ENCODE data around the gene SLC29A4.
A peak's percentile ranks its signal among the peaks of the same experiment; 100 is the strongest.
"Not testable (repeated sequence)": the region's sequence is repeated elsewhere in the genome, so short reads cannot be mapped to it uniquely, and the experiment has no call there.

Gene SLC29A4

GRCh38 chr7:5283421-5284303, 919 bp downstream of the SLC29A4 start:
- ChIA-PET POLR2A (no interaction called here), CTCF (interaction anchor here (0.5 kb wide), 1 partner anchor 80 kb away, joined by 6 read pairs; no protein-coding TSS in a partner anchor)
- TF ChIP-seq HDGF (IDR thresholded peaks at IDR 0.05; ENCODE audit: borderline replicate concordance) (no peak), FOXM1 (IDR thresholded peaks at IDR 0.05; ENCODE audit: borderline replicate concordance) (no peak), SUZ12 (IDR thresholded peaks at IDR 0.05) (no peak), SP1 (IDR thresholded peaks at IDR 0.05) (no peak), LEF1 (IDR thresholded peaks at IDR 0.05; ENCODE audit: borderline replicate concordance) (no peak), ARNT (IDR thresholded peaks at IDR 0.05) (no peak), FOXA1 (IDR thresholded peaks at IDR 0.05) (no peak), ELF4 (IDR thresholded peaks at IDR 0.05) (no peak)
- DNase-seq (ENCODE audit: extremely low spot score) = no peak

- CTCF ChIA-PET = interaction anchor here (0.5 to 1.0 kb wide), 6 partner anchors 21 to 381 kb away, joined by 3 to 5 read pairs (median 4); no protein-coding TSS in a partner anchor
- POLR2A ChIA-PET = no interaction called here
- TF ChIP-seq LEF1 (IDR thresholded peaks at IDR 0.05; ENCODE audit: borderline replicate concordance) (no peak), FOXA1 (IDR thresholded peaks at IDR 0.05) (no peak), SUZ12 (IDR thresholded peaks at IDR 0.05) (no peak), TARDBP (IDR thresholded peaks at IDR 0.05) (no peak), L3MBTL2 (conservative IDR thresholded peaks at IDR 0.05) (no peak), BHLHE40 (IDR thresholded peaks at IDR 0.05; ENCODE audit: borderline replicate concordance) (no peak), PKNOX1 (IDR thresholded peaks at IDR 0.05) (no peak)
- peak; percentile 68 for DNase-seq (ENCODE audit: extremely low spot score)
These were observed 1.9 kb downstream of the SLC29A4 start for GRCh38 chr7:5284304-5285281.

- TF ChIP-seq ELF4 (IDR thresholded peaks at IDR 0.05) (no peak), LEF1 (IDR thresholded peaks at IDR 0.05; ENCODE audit: borderline replicate concordance) (no peak), FOXK2 (IDR thresholded peaks at IDR 0.05) (no peak), ARNT (IDR thresholded peaks at IDR 0.05) (no peak), TARDBP (IDR thresholded peaks at IDR 0.05) (no peak), ZNF384 (IDR thresholded peaks at IDR 0.05) (no peak), HDGF (IDR thresholded peaks at IDR 0.05; ENCODE audit: borderline replicate concordance) (no peak), NFRKB (IDR thresholded peaks at IDR 0.05) (no peak), FOXM1 (IDR thresholded peaks at IDR 0.05; ENCODE audit: borderline replicate concordance) (no peak), FOXA1 (IDR thresholded peaks at IDR 0.05) (no peak), CTBP1 (IDR thresholded peaks at IDR 0.05; ENCODE audit: borderline replicate concordance) (no peak), BHLHE40 (IDR thresholded peaks at IDR 0.05; ENCODE audit: borderline replicate concordance) (no peak), L3MBTL2 (conservative IDR thresholded peaks at IDR 0.05) (no peak), PKNOX1 (IDR thresholded peaks at IDR 0.05) (no peak), SUZ12 (IDR thresholded peaks at IDR 0.05) (no peak), SP1 (IDR thresholded peaks at IDR 0.05) (no peak)
- CTCF ChIA-PET = interaction anchor here (0.7 kb wide), 1 partner anchor 96 kb away, joined by 4 read pairs; no protein-coding TSS in a partner anchor
- DNase-seq (ENCODE audit: extremely low spot score) = no peak
- POLR2A ChIA-PET = no interaction called here
These were observed 4.2 kb downstream of the SLC29A4 start for GRCh38 chr7:5286933-5287332.

GRCh38 chr7:5287373-5287772, 4.6 kb downstream of the SLC29A4 start:
- DNase-seq (ENCODE audit: extremely low spot score); POLR2A ChIA-PET; CTCF ChIA-PET: not testable (repeated sequence)

- ChIA-PET CTCF (no interaction called here), POLR2A (no interaction called here)
- DNase-seq (ENCODE audit: extremely low spot score) = no peak
- TF ChIP-seq BHLHE40 (IDR thresholded peaks at IDR 0.05; ENCODE audit: borderline replicate concordance) (no peak), ELF4 (IDR thresholded peaks at IDR 0.05) (no peak), TARDBP (IDR thresholded peaks at IDR 0.05) (no peak), FOXA1 (IDR thresholded peaks at IDR 0.05) (no peak), LEF1 (IDR thresholded peaks at IDR 0.05; ENCODE audit: borderline replicate concordance) (no peak), HDGF (IDR thresholded peaks at IDR 0.05; ENCODE audit: borderline replicate concordance) (no peak), PKNOX1 (IDR thresholded peaks at IDR 0.05) (no peak), L3MBTL2 (conservative IDR thresholded peaks at IDR 0.05) (no peak), NFRKB (IDR thresholded peaks at IDR 0.05) (no peak), SP1 (IDR thresholded peaks at IDR 0.05) (no peak), ZNF384 (IDR thresholded peaks at IDR 0.05) (no peak), FOXM1 (IDR thresholded peaks at IDR 0.05; ENCODE audit: borderline replicate concordance) (no peak), ARNT (IDR thresholded peaks at IDR 0.05) (no peak), SUZ12 (IDR thresholded peaks at IDR 0.05) (no peak), FOXK2 (IDR thresholded peaks at IDR 0.05) (no peak), CTBP1 (IDR thresholded peaks at IDR 0.05; ENCODE audit: borderline replicate concordance) (no peak)
These were observed 5.1 kb downstream of the SLC29A4 start for GRCh38 chr7:5287802-5288201.

- CTCF ChIA-PET; POLR2A ChIA-PET; DNase-seq (ENCODE audit: extremely low spot score): not testable (repeated sequence)
These were observed 5.8 kb downstream of the SLC29A4 start for GRCh38 chr7:5288560-5288959.

Data from HEK293T (cell line).